NCI-H748 treated with DMSO at 0.1 percent for 48 hours (cell line): ENCODE results near the gene RSRC2.
A peak's percentile ranks its signal among the peaks of the same experiment; 100 is the strongest.
"Not testable (repeated sequence)": the region's sequence is repeated elsewhere in the genome, so short reads cannot be mapped to it uniquely, and the experiment has no call there.

Experiments used
- DNase-seq: peaks from one replicate; lab custom pipeline; 2025; lab: John Stamatoyannopoulos, UW

Gene RSRC2

DNA sequence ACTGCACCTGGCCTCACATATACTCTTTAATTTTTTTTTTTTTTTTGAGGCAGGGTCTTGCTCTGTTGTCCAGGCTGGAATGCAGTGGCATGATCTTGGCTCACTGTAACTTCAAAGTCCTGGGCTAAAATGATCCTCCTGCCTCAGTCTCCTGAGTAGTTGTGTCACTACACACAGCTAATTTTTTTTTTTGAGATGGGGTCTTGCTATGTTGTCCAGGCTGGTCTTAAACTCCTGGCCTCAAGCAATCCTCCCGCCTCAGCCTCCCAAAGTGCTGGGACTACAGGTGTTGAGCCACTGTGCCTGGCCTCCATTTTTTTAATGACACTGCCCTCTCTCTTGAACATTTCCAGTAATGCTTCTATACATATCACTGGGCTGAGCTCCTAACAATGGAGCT lies 42.4 kb downstream of the RSRC2 start:
- not testable (repeated sequence) for DNase-seq

DNA sequence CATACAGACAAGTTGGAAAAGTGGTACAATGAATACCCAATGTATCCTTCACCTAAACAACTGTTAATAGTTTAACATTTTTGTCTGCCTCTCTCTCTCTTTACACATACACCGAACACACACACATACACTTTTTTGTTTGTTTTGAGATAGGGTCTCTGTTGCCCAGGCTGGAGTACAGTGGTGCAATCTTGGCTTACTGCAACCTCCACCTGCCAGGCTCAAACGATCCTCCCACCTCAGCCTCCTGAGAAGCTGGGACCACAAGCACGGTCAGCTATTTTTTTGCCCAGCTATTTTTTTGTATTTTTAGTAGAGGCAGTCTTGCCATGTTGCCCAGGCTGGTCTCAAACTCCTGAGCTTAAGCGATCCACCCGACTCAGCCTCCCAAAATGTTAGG lies 42.8 kb downstream of the RSRC2 start:
- no peak for DNase-seq

DNA sequence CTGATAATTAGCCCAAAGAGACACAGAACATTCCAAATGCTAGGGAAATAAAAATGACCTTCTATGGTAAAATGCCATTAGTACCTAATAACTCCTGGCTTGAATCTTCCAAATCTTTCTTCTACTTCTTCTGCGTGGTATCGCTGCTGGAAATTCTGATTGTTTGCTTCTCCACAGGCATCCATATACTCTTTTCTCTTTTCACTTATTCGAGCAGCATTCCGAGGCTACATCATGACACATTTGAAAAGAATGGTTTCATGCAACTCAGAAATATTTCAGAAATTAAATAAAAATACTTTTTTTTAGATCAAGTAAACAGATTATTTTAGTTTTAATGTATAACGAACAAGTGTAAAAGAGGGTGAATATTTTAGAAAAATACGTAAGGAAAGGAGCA lies 44.9 kb downstream of the RSRC2 start:
- DNase-seq, result no peak

DNA sequence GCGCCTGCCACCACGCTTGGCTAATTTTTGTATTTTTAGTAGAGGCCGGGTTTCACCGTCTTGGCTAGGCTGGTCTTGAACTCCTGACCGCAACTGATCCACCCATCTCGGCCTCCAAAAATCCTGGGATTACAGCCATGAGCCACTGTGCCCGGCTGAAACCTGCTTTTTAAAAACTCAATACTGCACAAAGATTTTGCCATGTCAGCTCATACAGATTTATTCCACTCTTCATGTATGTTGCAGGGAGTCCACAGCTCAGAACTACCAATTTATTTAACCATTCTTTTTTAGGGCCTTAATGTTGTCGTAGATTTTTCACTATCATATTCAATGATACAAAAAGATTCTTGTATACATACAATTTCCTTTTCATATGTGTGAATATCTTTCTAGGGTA lies 46.0 kb downstream of the RSRC2 start:
- DNase-seq, result no peak

DNA sequence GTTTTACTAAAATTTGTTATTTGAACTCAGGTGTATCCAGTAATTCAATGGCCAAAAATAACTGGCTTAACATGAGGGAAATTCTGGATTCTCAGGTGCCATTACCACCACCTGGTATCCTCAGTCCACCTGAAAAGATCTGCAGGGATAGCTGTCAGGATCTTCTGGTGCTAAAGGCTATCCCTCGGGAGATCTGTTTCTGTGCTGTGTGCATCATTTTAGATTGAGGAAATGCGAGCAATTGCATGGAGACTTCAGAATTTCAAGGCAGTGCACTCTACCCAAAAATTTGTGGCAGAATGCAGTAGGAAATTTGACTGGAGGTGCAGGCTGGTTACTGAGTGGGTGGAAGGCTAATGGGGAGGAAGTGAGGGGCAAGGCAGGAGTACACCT lies 52.4 kb downstream of the RSRC2 start:
- no peak for DNase-seq

DNA sequence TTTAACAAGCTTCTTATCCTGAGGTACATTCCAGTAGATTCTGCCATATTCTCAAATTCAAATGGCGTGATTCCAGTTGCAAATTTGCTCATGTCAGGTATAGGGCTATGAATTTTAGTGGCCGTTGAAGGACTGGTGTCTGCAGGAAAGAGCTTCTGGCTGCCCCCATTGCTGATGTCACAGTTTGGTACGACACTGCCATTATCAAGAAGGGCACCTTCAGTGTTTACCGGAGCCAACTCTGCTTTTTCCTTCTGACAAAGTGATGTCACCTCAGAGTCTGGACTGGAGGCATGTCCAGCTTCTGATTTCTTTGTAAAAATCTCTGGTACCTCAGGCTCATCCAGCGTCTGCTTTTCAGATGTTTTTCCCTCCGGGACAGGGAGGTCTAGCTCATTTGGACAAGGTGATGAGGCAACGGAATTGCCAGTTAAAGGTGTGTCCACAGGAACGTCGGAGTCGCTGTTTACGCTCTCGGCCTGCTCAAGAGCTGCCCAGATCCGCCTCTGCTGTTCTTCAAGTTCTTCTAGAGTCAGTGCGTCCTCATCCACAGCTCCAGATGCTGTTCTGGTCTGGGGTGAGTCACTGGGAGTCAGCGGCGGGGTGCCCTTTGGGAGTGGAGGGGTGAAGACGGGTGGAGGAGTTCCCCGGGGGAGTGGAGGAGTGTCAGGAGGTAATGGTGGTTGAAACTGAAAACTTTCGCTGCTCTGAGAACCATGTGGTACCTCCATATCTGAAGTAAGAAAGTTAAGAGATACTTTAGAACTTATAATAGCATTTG lies 53.0 kb downstream of the RSRC2 start:
- no peak for DNase-seq

DNA sequence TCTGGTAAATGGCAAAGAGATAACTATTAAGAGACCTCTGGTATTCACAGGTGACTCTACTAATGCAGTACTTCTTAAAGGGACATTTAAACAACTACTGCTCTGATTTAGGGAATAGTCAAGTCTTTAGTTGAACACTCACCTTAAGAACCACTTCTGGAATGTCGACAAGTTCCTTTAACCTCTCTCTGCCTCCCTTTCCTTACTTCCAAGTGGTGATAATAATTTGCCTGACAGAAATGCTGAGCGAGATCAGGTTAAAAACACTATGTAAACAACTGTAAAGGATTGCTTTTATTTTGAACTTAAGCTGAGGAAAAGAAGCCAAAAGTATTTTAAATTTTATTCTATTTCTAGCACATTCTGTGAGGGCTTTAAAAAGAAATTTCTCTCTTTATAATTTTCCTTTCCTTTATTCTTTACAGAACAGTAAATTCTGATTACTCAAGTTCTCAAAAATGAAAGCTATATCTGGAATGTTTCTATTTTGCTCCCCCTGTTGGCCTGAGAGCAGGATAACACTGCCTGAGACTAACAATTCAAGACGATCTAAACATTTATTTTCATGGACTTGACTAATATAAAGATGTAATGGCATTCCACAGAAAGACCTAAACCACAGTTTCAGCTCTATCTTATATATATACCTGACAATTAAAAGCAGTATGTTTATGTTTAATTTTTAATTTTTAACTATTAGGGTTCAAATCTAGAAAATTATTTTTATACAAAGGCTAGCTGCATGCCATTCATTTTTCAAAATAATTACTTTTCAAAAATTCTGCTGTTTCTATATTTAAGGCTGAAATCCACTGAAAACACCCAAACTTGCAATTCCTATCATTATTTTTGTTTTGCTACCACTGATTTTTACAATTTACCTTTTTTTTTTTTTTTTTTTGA lies 55.2 kb downstream of the RSRC2 start:
- DNase-seq, result peak; percentile 34

DNA sequence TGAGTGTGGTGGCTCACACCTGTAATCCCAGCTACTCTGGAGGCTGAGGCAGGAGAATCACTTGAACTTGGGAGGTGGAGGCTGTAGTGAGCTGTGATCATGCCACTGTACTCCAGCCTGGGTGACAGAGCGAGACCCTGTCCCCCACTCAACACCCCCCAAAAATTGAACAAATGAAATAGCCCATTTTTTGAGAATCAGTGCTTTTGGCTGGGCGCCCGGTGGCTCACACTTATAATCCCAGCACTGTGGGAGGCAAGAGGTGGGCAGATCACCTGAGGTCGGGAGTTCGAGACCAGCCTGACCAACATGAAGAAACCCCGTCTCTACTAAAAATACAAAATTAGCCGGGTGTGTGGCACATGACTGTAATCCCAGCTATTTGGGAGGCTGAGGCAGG lies 56.2 kb downstream of the RSRC2 start:
- DNase-seq, result not testable (repeated sequence)

DNA sequence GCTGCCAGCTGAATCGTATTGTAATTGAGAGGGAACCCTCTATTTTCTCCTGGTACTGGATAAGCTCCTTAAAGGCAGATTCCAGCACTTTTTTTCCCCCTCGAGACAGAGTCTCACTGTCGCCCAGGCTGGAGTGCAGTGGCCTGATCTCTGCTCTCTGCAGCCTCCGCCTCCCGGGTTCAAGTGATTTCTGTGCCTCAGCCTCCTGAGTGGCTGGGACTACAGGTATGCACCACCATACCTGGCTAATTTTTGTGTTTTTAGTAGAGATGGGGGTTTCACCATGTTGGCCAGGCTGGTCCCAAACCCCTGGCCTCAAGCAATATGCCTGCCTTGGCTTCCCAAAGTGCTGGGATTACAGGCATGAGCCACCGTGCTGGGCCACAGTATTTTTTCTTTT lies 56.9 kb downstream of the RSRC2 start:
- not testable (repeated sequence) for DNase-seq

DNA sequence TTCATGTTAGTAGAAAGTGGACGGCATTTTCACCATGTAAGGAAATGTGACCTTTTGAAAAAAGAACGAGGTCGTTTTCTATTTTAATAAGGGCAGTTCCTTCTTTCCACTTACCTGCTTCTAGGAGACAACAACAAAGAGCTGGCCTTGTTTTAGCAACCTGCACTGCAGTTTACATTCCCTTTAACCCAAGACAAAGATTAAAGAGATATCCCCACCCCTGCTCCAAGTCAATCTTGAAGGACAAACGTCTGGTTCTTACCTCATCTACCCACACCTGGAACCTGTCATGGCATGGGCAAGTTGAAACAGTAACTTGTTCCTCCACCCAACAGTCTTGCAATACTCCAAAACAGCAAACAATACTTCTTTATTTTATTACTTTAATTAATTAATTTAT lies 58.8 kb downstream of the RSRC2 start:
- DNase-seq, result no peak

DNA sequence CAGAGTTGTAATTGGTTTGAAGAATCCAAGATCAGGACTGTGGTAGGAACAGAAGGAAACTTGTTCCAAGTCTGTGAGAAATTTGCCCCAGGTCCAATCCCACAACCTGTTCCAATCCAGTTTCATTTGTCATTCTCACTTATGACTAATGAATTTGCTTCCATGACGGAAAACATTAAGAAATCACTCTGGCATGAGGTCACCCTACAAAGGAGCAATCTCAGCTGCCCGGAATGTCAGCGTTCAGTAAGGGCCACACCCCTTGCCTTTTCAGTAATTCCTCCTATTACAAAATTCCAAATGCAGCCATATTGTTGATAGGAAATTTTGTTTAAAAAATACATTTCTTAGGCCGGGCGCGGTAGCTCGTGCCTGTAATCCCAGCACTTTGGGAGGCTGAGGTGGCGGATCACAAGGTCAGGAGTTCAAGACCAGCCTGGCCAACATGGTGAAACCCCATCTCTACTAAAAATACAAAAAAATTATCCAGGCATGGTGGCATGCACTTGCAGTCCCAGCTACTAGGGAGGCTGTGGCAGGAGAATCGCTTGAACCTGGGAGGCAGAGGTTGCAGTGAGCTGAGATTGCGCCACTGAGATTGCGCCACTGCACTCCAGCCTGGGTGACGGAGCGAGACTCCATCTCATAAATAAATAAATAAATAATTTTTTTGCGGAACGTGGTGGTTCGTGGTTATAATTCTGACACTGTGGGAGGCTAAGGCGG lies 62.3 kb downstream of the RSRC2 start:
- not testable (repeated sequence) for DNase-seq

DNA sequence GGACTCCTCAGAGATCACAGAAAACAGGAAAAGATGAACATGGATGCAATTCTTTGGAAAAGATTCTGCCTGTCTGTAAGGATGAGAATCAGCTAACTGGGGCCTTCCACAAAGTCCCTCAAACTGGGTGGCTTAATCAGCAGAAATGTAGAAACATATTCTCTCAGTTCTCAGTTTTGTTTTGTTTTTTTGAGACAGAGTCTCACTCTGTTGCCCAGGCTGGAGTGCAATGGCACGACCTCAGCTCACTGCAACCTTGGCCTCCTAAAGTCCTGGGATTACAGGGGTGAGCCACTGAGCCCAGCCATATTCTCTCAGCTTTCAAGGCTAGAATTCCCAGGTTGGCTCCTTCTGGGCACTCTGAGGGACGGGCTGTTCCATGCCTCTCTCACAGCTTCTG lies 66.1 kb downstream of the RSRC2 start:
- DNase-seq, result no peak

DNA sequence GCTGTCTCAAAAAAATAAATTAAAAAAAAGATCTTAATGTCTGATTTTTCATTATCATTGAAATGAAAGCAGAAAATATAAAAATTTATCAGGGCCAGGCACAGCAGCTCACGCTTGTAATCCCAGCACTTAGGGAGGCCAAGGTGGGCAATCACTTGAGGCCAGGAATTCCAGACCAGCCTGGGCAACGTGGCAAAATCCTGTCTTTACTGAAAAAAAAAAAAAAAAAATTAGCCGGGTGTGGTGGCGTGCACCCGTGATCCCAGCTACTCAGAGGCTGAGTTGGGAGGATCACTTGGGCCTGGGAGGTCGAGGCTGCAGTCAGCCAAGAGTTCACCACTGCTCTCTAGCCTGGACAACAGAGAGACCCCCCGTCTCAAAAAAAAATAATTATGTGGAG lies 66.7 kb downstream of the RSRC2 start:
- DNase-seq, result no peak

DNA sequence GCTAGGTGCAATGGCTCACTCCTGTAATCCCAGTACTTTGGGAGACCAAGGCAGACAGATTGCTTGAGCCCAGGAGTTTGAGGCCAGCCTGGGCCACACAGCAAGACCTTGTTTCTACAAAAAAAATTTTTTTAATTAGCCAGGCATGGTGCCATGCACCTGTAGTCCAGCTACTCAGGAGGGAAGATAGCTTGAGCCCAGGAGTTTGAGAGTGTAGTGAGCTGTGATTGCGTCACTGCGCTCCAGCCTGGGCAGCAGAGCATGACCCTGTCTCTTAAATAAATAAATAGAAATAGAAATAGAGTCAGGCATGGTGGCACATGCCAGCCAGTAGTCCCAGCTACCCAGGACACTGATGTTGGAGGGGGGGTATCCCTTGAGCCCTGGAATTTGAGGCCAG lies 67.5 kb downstream of the RSRC2 start:
- no peak for DNase-seq

DNA sequence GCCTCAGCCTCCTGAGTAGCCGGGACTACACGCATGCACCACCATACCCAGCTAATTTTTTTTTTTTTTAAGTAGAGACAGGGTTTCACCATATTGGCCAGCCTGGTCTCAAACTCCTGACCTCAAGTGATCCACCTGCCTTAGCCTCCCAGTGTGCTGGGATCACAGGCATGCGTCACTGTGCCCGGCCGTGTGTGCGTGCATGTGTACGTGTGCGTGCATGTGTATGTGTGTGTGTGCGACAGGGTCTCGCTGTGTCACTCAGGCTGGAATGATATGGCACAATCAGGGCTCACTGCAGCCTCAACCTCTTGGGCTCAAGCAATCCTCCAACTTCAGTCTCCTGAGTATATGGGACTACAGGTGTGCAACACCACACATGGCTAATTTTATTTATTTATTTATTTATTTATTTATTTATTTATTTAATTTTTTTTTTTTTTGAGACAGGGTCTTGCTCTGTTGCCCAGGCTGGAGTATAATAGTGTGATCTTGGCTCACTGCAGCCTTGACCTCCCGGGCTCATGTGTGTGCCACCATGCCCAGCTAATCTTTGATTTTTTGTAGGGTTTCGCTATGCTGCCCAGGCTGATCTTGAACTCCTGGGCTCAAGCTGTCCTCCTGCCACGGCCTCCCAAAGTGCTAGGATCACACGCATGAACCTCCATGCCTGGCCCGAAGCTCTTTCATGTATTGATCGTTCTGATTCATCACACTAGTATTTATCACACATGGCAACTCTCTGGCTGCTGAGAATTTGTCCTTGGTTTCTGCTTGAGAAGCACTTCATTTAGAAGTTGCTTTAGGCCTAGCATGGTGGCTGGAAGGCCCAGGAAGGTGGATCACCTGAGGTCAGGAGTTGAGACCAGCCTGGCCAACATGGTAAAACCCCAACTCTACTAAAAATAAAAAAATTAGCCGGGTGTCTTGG lies 68.4 kb downstream of the RSRC2 start:
- no peak for DNase-seq

DNA sequence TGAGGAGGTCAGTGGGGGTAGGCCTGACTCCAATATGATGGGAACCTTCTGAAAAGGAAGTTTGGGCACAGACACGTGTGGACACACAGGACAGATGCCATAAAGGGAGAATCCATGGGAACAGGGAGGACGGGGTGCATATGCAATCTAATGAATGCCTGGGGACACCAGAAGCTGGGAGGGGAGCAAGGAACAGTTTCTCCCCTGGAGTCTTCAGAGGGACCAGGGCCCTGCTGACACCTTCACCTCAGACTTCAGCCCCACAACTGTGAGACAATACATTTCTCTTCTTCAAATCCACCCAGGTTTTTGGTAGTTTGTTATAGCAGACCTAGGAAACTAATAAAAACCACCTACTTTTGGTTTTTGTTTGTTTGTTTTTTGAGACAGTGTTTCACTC lies 69.1 kb downstream of the RSRC2 start:
- no peak for DNase-seq

DNA sequence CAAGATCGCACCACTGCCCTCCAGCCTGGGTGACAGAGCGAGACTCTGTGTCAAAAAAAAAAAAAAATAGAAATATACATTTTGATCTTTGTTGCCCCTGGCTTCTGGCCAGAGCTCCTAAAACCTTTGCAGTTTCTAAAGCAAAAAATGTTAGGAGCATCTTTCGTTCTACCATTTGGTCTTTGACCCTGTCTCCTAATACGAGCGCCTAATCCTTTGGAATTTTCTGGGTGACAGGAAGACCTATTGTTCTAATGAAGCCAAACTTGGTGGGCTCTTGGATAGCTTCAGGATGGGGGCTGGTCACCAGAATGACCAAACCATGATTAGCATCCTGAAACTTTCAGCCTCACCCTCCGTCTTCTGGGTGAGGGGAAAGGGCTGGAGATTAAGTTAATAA lies 72.0 kb downstream of the RSRC2 start:
- no peak for DNase-seq

DNA sequence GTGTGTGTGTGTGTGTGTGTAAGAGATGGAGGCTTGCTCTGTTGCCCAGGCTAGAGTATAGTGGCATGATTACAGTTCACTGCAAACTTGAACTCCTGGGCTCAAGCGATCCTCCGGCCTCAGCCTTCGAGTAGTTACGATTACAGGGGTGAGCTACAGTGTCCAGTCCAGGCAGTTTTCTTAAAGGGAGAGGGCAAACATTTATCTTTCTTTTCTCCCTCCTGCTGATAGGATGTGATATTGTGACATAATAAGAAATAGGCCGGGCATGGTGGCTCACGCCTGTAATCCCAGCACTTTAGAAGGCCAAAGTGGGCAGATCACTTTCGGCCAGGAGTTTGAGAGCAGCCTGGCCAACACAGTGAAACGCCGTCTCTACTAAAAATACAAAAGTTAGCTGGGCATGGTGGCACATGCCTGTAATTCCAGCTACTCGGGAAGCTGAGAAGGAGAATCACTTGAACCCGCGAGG lies 72.5 kb downstream of the RSRC2 start:
- DNase-seq, result no peak
